HG02678 (cell line): ENCODE results near the gene SERTAD4.
"Not testable (repeated sequence)": the region's sequence is repeated elsewhere in the genome, so short reads cannot be mapped to it uniquely, and the experiment has no call there.

Experiments used
- ATAC-seq: cut with Tn5 transposase; IDR thresholded peaks from one replicate; pipeline ENCODE4 v1.9.1; 2021; ENCODE audit warnings: mild to moderate bottlenecking, moderate library complexity; ENCODE audit not compliant: unreplicated experiment

SERTAD4 gene

GRCh38 chr1:210257698-210258529, 25.3 kb downstream of the SERTAD4 start:
- no peak for ATAC-seq

- no peak for ATAC-seq
These were observed 27.0 kb downstream of the SERTAD4 start for GRCh38 chr1:210259561-210259960.

- no peak for ATAC-seq
These were observed 27.5 kb downstream of the SERTAD4 start for GRCh38 chr1:210260096-210260495.

- ATAC-seq, result no peak
These were observed 29.7 kb downstream of the SERTAD4 start for GRCh38 chr1:210262167-210262896.

GRCh38 chr1:210262897-210263272, 30.3 kb downstream of the SERTAD4 start:
- ATAC-seq, result no peak

GRCh38 chr1:210263963-210264362, 31.4 kb downstream of the SERTAD4 start:
- ATAC-seq, result no peak

GRCh38 chr1:210264496-210265380, 32.1 kb downstream of the SERTAD4 start:
- no peak for ATAC-seq

- ATAC-seq, result not testable (repeated sequence)
These were observed 32.9 kb downstream of the SERTAD4 start for GRCh38 chr1:210265392-210265955.

GRCh38 chr1:210269981-210270380, 37.4 kb downstream of the SERTAD4 start:
- no peak for ATAC-seq

GRCh38 chr1:210272666-210273065, 40.1 kb downstream of the SERTAD4 start:
- ATAC-seq, result no peak

GRCh38 chr1:210280221-210280620, 47.6 kb downstream of the SERTAD4 start:
- ATAC-seq, result no peak

- ATAC-seq, result no peak
These were observed 55.5 kb downstream of the SERTAD4 start for GRCh38 chr1:210288116-210288515.

GRCh38 chr1:210289248-210289647, 56.7 kb downstream of the SERTAD4 start:
- ATAC-seq, result no peak

- ATAC-seq, result no peak
These were observed 58.6 kb downstream of the SERTAD4 start for GRCh38 chr1:210291081-210291764.

GRCh38 chr1:210291786-210292230, 59.2 kb downstream of the SERTAD4 start:
- ATAC-seq, result no peak

- peak; percentile 82 for ATAC-seq
These were observed 59.8 kb downstream of the SERTAD4 start for GRCh38 chr1:210292231-210292871.

- no peak for ATAC-seq
These were observed 60.6 kb downstream of the SERTAD4 start for GRCh38 chr1:210293171-210293607.

GRCh38 chr1:210294999-210295745, 62.6 kb downstream of the SERTAD4 start:
- no peak for ATAC-seq
